OCI-LY7 (cell line): ENCODE measurements around the gene PARD3.

Experiments used
- EZH2phosphoT487 ChIP-seq: fragments of 200-600 bp; sonication (generic); IDR thresholded peaks from 2 replicates; pipeline ENCODE4 v1.6.1; 2018; ENCODE audit warnings: low read depth, borderline replicate concordance, mild to moderate bottlenecking, mixed run types, antibody characterized with exemption, low read length, moderate library complexity, mixed read lengths
- TF ChIP-seq, protein P1 (sequence below): fragments of 200-600 bp; sonication (generic); conservative IDR thresholded peaks from 2 replicates; pipeline ENCODE4 v1.5.1; 2014; ENCODE audit warnings: mild to moderate bottlenecking, antibody characterized with exemption, low read length, moderate library complexity, mixed read lengths

GRCh38 chr10:34655286-34656170, 159.6 kb downstream of the PARD3 start:
- TF ChIP-seq, protein P1, sequence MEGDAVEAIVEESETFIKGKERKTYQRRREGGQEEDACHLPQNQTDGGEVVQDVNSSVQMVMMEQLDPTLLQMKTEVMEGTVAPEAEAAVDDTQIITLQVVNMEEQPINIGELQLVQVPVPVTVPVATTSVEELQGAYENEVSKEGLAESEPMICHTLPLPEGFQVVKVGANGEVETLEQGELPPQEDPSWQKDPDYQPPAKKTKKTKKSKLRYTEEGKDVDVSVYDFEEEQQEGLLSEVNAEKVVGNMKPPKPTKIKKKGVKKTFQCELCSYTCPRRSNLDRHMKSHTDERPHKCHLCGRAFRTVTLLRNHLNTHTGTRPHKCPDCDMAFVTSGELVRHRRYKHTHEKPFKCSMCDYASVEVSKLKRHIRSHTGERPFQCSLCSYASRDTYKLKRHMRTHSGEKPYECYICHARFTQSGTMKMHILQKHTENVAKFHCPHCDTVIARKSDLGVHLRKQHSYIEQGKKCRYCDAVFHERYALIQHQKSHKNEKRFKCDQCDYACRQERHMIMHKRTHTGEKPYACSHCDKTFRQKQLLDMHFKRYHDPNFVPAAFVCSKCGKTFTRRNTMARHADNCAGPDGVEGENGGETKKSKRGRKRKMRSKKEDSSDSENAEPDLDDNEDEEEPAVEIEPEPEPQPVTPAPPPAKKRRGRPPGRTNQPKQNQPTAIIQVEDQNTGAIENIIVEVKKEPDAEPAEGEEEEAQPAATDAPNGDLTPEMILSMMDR: peak; percentile 84
- TF ChIP-seq EZH2phosphoT487: no peak
